H1 (cell line): ENCODE measurements around the gene SCGB1A1. TPM values are rescaled to one million over a fixed set of nuclear protein-coding genes. Genes with fewer than 3 reads are reported as not detected.

Source experiments
- CTCF ChIA-PET: fragments of 300-600 bp; sonication (Branson Sonifier 250); formaldehyde crosslinking; loops from one replicate; lab custom pipeline; 2021; ENCODE audit not compliant: partially characterized antibody; lab: Charles Lee
- POLR2A ChIA-PET: fragments of 300-600 bp; sonication (Branson Sonifier 250); formaldehyde crosslinking; loops from one replicate; lab custom pipeline; 2021; ENCODE audit warnings: inconsistent platforms; ENCODE audit not compliant: partially characterized antibody; lab: Charles Lee
- DNase-seq, 2 experiments: peaks; one replicate each; pipeline versions ENCODE4 v3.0.0 to v3.0.0-alpha.2; 2010 to 2022; ENCODE audit warnings: low spot score in 2 of 2, low read depth in 1 of 2, mixed read lengths in 1 of 2
- FAIRE-seq: peaks from 2 replicates; lab custom pipeline; 2011; peaks lifted over from hg19 to GRCh38; lab: Jason Lieb, UNC
- H2AFZ ChIP-seq: 2 replicates; pipeline ENCODE4 v1.8.1; 2012; ENCODE audit warnings: low read length, inconsistent platforms
- H2AK5ac ChIP-seq: 2 replicates; pipeline ENCODE4 v1.6.1; 2013; ENCODE audit warnings: low read depth, low read length
- H2BK120ac ChIP-seq: replicated peaks from 2 replicates; pipeline ENCODE3; 2013; ENCODE audit warnings: low read depth, low read length, inconsistent platforms
- H2BK12ac ChIP-seq: 2 replicates; pipeline ENCODE4 v1.6.1; 2013; ENCODE audit warnings: low read depth, low read length
- H2BK15ac ChIP-seq: 2 replicates; pipeline ENCODE4 v1.6.1; 2013; ENCODE audit warnings: low read length
- H2BK20ac ChIP-seq: 2 replicates; pipeline ENCODE4 v1.6.1; 2013; ENCODE audit warnings: low read length
- H2BK5ac ChIP-seq: 2 replicates; pipeline ENCODE4 v1.6.1; 2013; ENCODE audit warnings: low read depth, low read length
- H3K14ac ChIP-seq: 2 replicates; pipeline ENCODE4 v1.6.1; 2013; ENCODE audit warnings: inconsistent platforms; ENCODE audit not compliant: insufficient read length
- H3K18ac ChIP-seq: 2 replicates; pipeline ENCODE4 v1.6.1; 2013; ENCODE audit warnings: low read length; ENCODE audit errors: extremely low read depth
- H3K23ac ChIP-seq: 2 replicates; pipeline ENCODE4 v1.6.1; 2013; ENCODE audit warnings: inconsistent platforms; ENCODE audit not compliant: insufficient read length
- H3K23me2 ChIP-seq: 2 replicates; pipeline ENCODE4 v1.6.1; 2013; ENCODE audit warnings: low read depth, low read length
- H3K27ac ChIP-seq: 2 replicates; pipeline ENCODE4 v1.6.1; 2011; ENCODE audit warnings: low read depth, low read length, inconsistent platforms
- H3K27me3 ChIP-seq, 4 experiments: replicated peaks in 1 of 4; 1 replicate in 1 of 4; 2 replicates in 3 of 4; pipeline versions ENCODE4 v1.6.1 to v1.8.1; 2011 to 2013; ENCODE audit warnings: low read length in 3 of 4, mild to moderate bottlenecking in 3 of 4, inconsistent platforms in 2 of 4, mixed read lengths in 2 of 4, moderate library complexity in 1 of 4; ENCODE audit not compliant: control insufficient read depth in 3 of 4, insufficient read depth in 3 of 4; ENCODE audit errors: extremely low read depth in 1 of 4
- H3K36me3 ChIP-seq, 4 experiments: 2 replicates each; pipeline versions ENCODE4 v1.6.1 to v1.8.1; 2011 to 2013; ENCODE audit warnings: mild to moderate bottlenecking in 4 of 4, low read length in 3 of 4, moderate library complexity in 2 of 4, control low read depth in 1 of 4, inconsistent platforms in 1 of 4; ENCODE audit not compliant: insufficient read depth in 4 of 4, control insufficient read depth in 2 of 4
- H3K4ac ChIP-seq: replicated peaks from 2 replicates; pipeline ENCODE3; 2013; ENCODE audit warnings: low read length, low read depth, mixed read lengths, inconsistent platforms; ENCODE audit not compliant: insufficient read length
- H3K4me1 ChIP-seq, 4 experiments: replicated peaks in 1 of 4; 1 replicate in 1 of 4; 2 replicates in 3 of 4; pipeline versions ENCODE4 v1.6.1 to v1.8.1; 2011 to 2013; ENCODE audit warnings: low read length in 3 of 4, inconsistent platforms in 2 of 4, mixed read lengths in 1 of 4; ENCODE audit not compliant: insufficient read depth in 4 of 4, control insufficient read depth in 3 of 4
- H3K4me2 ChIP-seq, 2 experiments: 2 replicates each; pipeline versions ENCODE4 v1.6.1 to v1.8.1; 2011 to 2013; ENCODE audit warnings: low read depth in 2 of 2, low read length in 2 of 2, control low read depth in 1 of 2, inconsistent platforms in 1 of 2, mild to moderate bottlenecking in 1 of 2; ENCODE audit not compliant: insufficient read depth in 1 of 2
- H3K4me3 ChIP-seq, 4 experiments: fragments of 200-600, 300-600 bp in 1 of 4; sonication (generic), shearing (Covaris generic), sonication (Bioruptor Twin) in 1 of 4; 2 replicates each; pipeline versions ENCODE4 v1.5.1 to v1.8.1; 2011 to 2016; ENCODE audit warnings: low read length in 4 of 4, low read depth in 3 of 4, control low read depth in 2 of 4, inconsistent platforms in 2 of 4, mild to moderate bottlenecking in 2 of 4, mixed read lengths in 1 of 4, moderate library complexity in 1 of 4; ENCODE audit not compliant: insufficient read depth in 2 of 4; ENCODE audit errors: extremely low read depth in 1 of 4
- H3K56ac ChIP-seq: replicated peaks from 2 replicates; pipeline ENCODE3; 2013; ENCODE audit warnings: low read depth, mild to moderate bottlenecking, mixed read lengths, low read length, inconsistent platforms; ENCODE audit not compliant: insufficient read length
- H3K79me1 ChIP-seq: 2 replicates; pipeline ENCODE4 v1.6.1; 2013; ENCODE audit warnings: low read depth, low read length, control low read depth
- H3K79me2 ChIP-seq, 2 experiments: 2 replicates each; pipeline versions ENCODE4 v1.6.1 to v1.8.1; 2012 to 2013; ENCODE audit warnings: low read length in 2 of 2, mild to moderate bottlenecking in 2 of 2, inconsistent platforms in 1 of 2; ENCODE audit not compliant: insufficient read depth in 2 of 2, control insufficient read depth in 1 of 2
- H3K9ac ChIP-seq, 4 experiments: replicated peaks in 1 of 4; 1 replicate in 1 of 4; 2 replicates in 3 of 4; pipeline versions ENCODE4 v1.6.1 to v1.8.1; 2011 to 2013; ENCODE audit warnings: low read depth in 3 of 4, low read length in 3 of 4, control low read depth in 2 of 4, mild to moderate bottlenecking in 2 of 4, moderate library complexity in 2 of 4, inconsistent platforms in 1 of 4; ENCODE audit errors: extremely low read depth in 1 of 4
- H3K9me3 ChIP-seq, 2 experiments: 2 replicates each; pipeline versions ENCODE4 v1.6.1 to v1.8.1; 2012 to 2013; ENCODE audit warnings: mild to moderate bottlenecking in 2 of 2, moderate library complexity in 2 of 2, control low read depth in 1 of 2, inconsistent platforms in 1 of 2, low read depth in 1 of 2, low read length in 1 of 2, mixed read lengths in 1 of 2; ENCODE audit not compliant: insufficient read depth in 2 of 2
- H4K20me1 ChIP-seq, 2 experiments: replicated peaks in 1 of 2; 2 replicates each; pipeline versions ENCODE3 to v1.8.1; 2011 to 2013; ENCODE audit warnings: inconsistent platforms in 2 of 2, low read length in 2 of 2, mild to moderate bottlenecking in 1 of 2; ENCODE audit not compliant: insufficient read depth in 2 of 2, control insufficient read depth in 1 of 2
- H4K5ac ChIP-seq: 2 replicates; pipeline ENCODE4 v1.6.1; 2013; ENCODE audit warnings: low read length, low read depth, mixed read lengths, inconsistent platforms; ENCODE audit not compliant: insufficient read length
- H4K8ac ChIP-seq: 2 replicates; pipeline ENCODE4 v1.8.0; 2013; ENCODE audit warnings: mild to moderate bottlenecking, moderate library complexity, low read length, inconsistent platforms; ENCODE audit not compliant: insufficient read depth; ENCODE audit errors: extremely low read depth
- H4K91ac ChIP-seq: replicated peaks from 2 replicates; pipeline ENCODE3; 2013; ENCODE audit warnings: low read length, mixed read lengths, inconsistent platforms; ENCODE audit not compliant: insufficient read length
- ASH2L ChIP-seq: fragments of 200-600, 300-600 bp; sonication (generic); IDR thresholded peaks from one replicate; pipeline ENCODE4 v1.7.1; 2017; ENCODE audit warnings: low read length
- BCL11A ChIP-seq, 2 experiments: IDR thresholded peaks; one replicate each; pipeline ENCODE4 v1.6.1; 2011; ENCODE audit warnings: low read depth in 2 of 2, low read length in 2 of 2, mild to moderate bottlenecking in 2 of 2
- EGR1 ChIP-seq: IDR thresholded peaks from 2 replicates; pipeline ENCODE4 v1.6.1; 2011; ENCODE audit warnings: low read depth, low read length, borderline replicate concordance
- EZH2 ChIP-seq: fragments of 200-600 bp; sonication (generic); IDR thresholded peaks from 2 replicates; pipeline ENCODE4 v1.7.1; 2012; ENCODE audit warnings: low read depth, mild to moderate bottlenecking, moderate library complexity, low read length, inconsistent platforms; ENCODE audit not compliant: severe bottlenecking
- JUND ChIP-seq: IDR thresholded peaks from 2 replicates; pipeline ENCODE4 v1.6.1; 2011; ENCODE audit warnings: mild to moderate bottlenecking, improper control_type of control experiment, low read length
- KDM1A ChIP-seq: fragments of 200-600, 300-600 bp; sonication (generic); IDR thresholded peaks from 2 replicates; pipeline ENCODE4 v1.7.1; 2016; ENCODE audit warnings: mild to moderate bottlenecking, low read length, borderline replicate concordance
- NRF1 ChIP-seq: IDR thresholded peaks from 2 replicates; pipeline ENCODE4 v1.6.1; 2011; ENCODE audit warnings: mild to moderate bottlenecking, low read depth, low read length, improper control_type of control experiment
- PHF8 ChIP-seq: fragments of 200-600 bp; sonication (generic); conservative IDR thresholded peaks from 2 replicates; pipeline ENCODE4 v1.7.1; 2012; ENCODE audit warnings: low read depth, mild to moderate bottlenecking, inconsistent platforms, low read length, moderate library complexity
- POU5F1 ChIP-seq: IDR thresholded peaks from 2 replicates; pipeline ENCODE4 v1.6.1; 2011; ENCODE audit warnings: low read depth, mild to moderate bottlenecking, low read length, moderate library complexity
- SIX5 ChIP-seq: IDR thresholded peaks from 2 replicates; pipeline ENCODE4 v1.6.1; 2011; ENCODE audit warnings: mild to moderate bottlenecking, low read depth, low read length
- SP1 ChIP-seq: IDR thresholded peaks from 2 replicates; pipeline ENCODE4 v1.6.1; 2011; ENCODE audit warnings: low read depth, low read length
- SRF ChIP-seq: IDR thresholded peaks from 2 replicates; pipeline ENCODE4 v1.6.1; 2011; ENCODE audit warnings: mild to moderate bottlenecking, low read depth, low read length, moderate library complexity
- TAF7 ChIP-seq: optimal IDR thresholded peaks from 2 replicates; pipeline ENCODE3; 2011; ENCODE audit warnings: low read depth, mild to moderate bottlenecking, inconsistent platforms, low read length, moderate library complexity, borderline replicate concordance
- USF2 ChIP-seq: IDR thresholded peaks from 2 replicates; pipeline ENCODE4 v1.6.1; 2011; ENCODE audit warnings: low read length, improper control_type of control experiment
- WGBS, 2 experiments: shearing (Covaris generic) in 1 of 2; methylation state at CpG; one replicate each; pipeline versions ENCODE4 v1.1.6 to v1.1.7; 2013 to 2015; ENCODE audit warnings: low lambda C conversion rate in 2 of 2, mixed read lengths in 2 of 2, inconsistent platforms in 1 of 2, low coverage in 1 of 2, missing lambda C conversion rate in 1 of 2; ENCODE audit not compliant: insufficient replicate concordance in 2 of 2, insufficient coverage in 1 of 2, insufficient read length in 1 of 2; ENCODE audit errors: extremely low coverage in 1 of 2, missing lambda C conversion rate in 1 of 2; 5-methylcytosine and 5-hydroxymethylcytosine counted together
- polyA plus RNA-seq, 7 experiments: library from polyadenylated mRNA; depleted of rRNA in 3 of 7; stranded (reverse) in 5 of 7; unstranded in 2 of 7; fragments of >200 nt in 5 of 7; fragments of 200-250 nt in 2 of 7; gene quantifications; 1 replicate in 5 of 7; 2 replicates in 1 of 7; 4 replicates in 1 of 7; pipeline versions ENCODE4 v1.2.1 to v1.2.3, GENCODE V29; 2011 to 2013; ENCODE audit warnings: missing spikeins in 2 of 7, mixed read lengths in 2 of 7
- total RNA-seq: library from RNA; stranded (reverse); fragmentation: NEBNext Ultra II Directional; extraction: Animal tissue kit (Norgen Biotek cat#: 25700); gene quantifications from 2 replicates; pipeline ENCODE4 v1.2.1, GENCODE V29; 2021

The SCGB1A1 gene
- total and polyA plus RNA-seq, 2 of the 8 experiments (the other 6 are each of a cell fraction or from before 2014, with no cell fraction given): not detected

- Histone ChIP-seq H3K23me2 (no peaks in the 10 kb centered on the region), H3K14ac (no peak overlapping the region), H2AK5ac (no peak overlapping the region), H2BK12ac (no peak overlapping the region), H2AFZ (no peak overlapping the region), H3K56ac (no peak overlapping the region), H3K4me1 (peaks cover 3 to 4% (median 3%) of the 10 kb centered on the region in 4 experiments; a peak in 5 of 7 replicates), H3K9ac (no peak overlapping the region), H3K79me1 (no peaks in the 10 kb centered on the region), H3K36me3 (no peaks in the 10 kb centered on the region), H3K9me3 (no peaks in the 10 kb centered on the region), H4K20me1 (no peaks in the 10 kb centered on the region), H4K8ac (no peak overlapping the region), H4K5ac (no peak overlapping the region), H3K4me3 (no peak overlapping the region), H2BK15ac (no peak overlapping the region), H2BK120ac (no peak overlapping the region), H3K18ac (no peak overlapping the region), H2BK20ac (no peak overlapping the region), H3K4ac (no peak overlapping the region), H3K27ac (no peak overlapping the region), H4K91ac (no peak overlapping the region), H3K27me3 (no peaks in the 10 kb centered on the region), H3K23ac (no peak overlapping the region), H3K4me2 (no peak overlapping the region), H3K79me2 (no peaks in the 10 kb centered on the region), H2BK5ac (no peak overlapping the region)
- no peak for DNase-seq
- CTCF ChIA-PET: interaction anchor here (0.7 to 8.6 kb wide), 18 partner anchors 9 to 395 kb away, joined by 3 to 113 read pairs (median 4); partner anchors contain the start of genes AHNAK, SCGB1A1 and TMEM179B
- FAIRE-seq: no peak
- POLR2A ChIA-PET: interaction anchor here (0.6 to 1.6 kb wide), 4 partner anchors 168 to 296 kb away, joined by 3 to 4 read pairs (median 4); partner anchors contain the start of gene EEF1G
- WGBS, 2 experiments: 86% methylated on average over 3 of the region's 3 CpGs; no CpG with 5 or more reads in 1 of the 2 experiments
- no peak for TF ChIP-seq PHF8
- TF ChIP-seq SP1: no peak
- no peak for TF ChIP-seq SRF
- no peak for TF ChIP-seq USF2
- no peak for TF ChIP-seq ASH2L
- no peak for TF ChIP-seq POU5F1
- TF ChIP-seq TAF7: no peak
- TF ChIP-seq BCL11A (IDR thresholded peaks at IDR 0.05; ENCODE audit: low read depth in 2 of 2, low read length in 2 of 2): no peak
- TF ChIP-seq NRF1: no peak
- TF ChIP-seq KDM1A: no peak
- no peak for TF ChIP-seq SIX5
- TF ChIP-seq EZH2: no peak
- TF ChIP-seq EGR1: no peak
- no peak for TF ChIP-seq JUND
These were observed 26.3 kb upstream of the SCGB1A1 start for GRCh38 chr11:62392506-62392905.
